ENCODE results near the gene PLCL1.

PLCL1 gene

GRCh38 chr2:197809064-197809463 is 4.7 kb downstream of the PLCL1 start:
- H3K4me3 ChIP-seq (ENCODE audit: low read depth, low read length), result no peak overlapping the region
- no peak for TF ChIP-seq CTCF (conservative IDR thresholded peaks at IDR 0.05; ENCODE audit: low read depth, low read length)
- no peak for DNase-seq (ENCODE audit: low read depth)

GRCh38 chr2:197810016-197810415 is 5.6 kb downstream of the PLCL1 start:
- no peak overlapping the region for H3K4me3 ChIP-seq (ENCODE audit: low read depth, low read length)
- DNase-seq (ENCODE audit: low read depth), result no peak
- TF ChIP-seq CTCF (conservative IDR thresholded peaks at IDR 0.05; ENCODE audit: low read depth, low read length), result no peak

GRCh38 chr2:197810491-197810890 is 6.1 kb downstream of the PLCL1 start:
- no peak for TF ChIP-seq CTCF (conservative IDR thresholded peaks at IDR 0.05; ENCODE audit: low read depth, low read length)
- DNase-seq (ENCODE audit: low read depth), result no peak
- H3K4me3 ChIP-seq (ENCODE audit: low read depth, low read length), result no peak overlapping the region

GRCh38 chr2:197813093-197813787 is 8.8 kb downstream of the PLCL1 start:
- peak; percentile 66 for DNase-seq (ENCODE audit: low read depth)
- peak; percentile 77 for TF ChIP-seq CTCF (conservative IDR thresholded peaks at IDR 0.05; ENCODE audit: low read depth, low read length)
- H3K4me3 ChIP-seq (ENCODE audit: low read depth, low read length), result no peak overlapping the region

GRCh38 chr2:197814526-197814925 is 10.1 kb downstream of the PLCL1 start:
- no peak for DNase-seq (ENCODE audit: low read depth)
- TF ChIP-seq CTCF (conservative IDR thresholded peaks at IDR 0.05; ENCODE audit: low read depth, low read length), result no peak
- H3K4me3 ChIP-seq (ENCODE audit: low read depth, low read length), result no peak overlapping the region

GRCh38 chr2:197821550-197822289 is 17.3 kb downstream of the PLCL1 start:
- TF ChIP-seq CTCF (conservative IDR thresholded peaks at IDR 0.05; ENCODE audit: low read depth, low read length), result no peak

GRCh38 chr2:197822333-197822732 is 17.9 kb downstream of the PLCL1 start:
- no peak for TF ChIP-seq CTCF (conservative IDR thresholded peaks at IDR 0.05; ENCODE audit: low read depth, low read length)
- no peak for DNase-seq (ENCODE audit: low read depth)
- H3K4me3 ChIP-seq (ENCODE audit: low read depth, low read length), result no peak overlapping the region

More at GRCh38 chr2:197821550-197822289, 17.3 kb downstream of the PLCL1 start:
- DNase-seq (ENCODE audit: low read depth), result no peak
- no peak overlapping the region for H3K4me3 ChIP-seq (ENCODE audit: low read depth, low read length)
